Measurements from ENCODE around the gene RPL35. TPM values are rescaled to one million over a fixed set of nuclear protein-coding genes. Genes with fewer than 3 reads are reported as not detected.

The RPL35 gene
- polyA plus RNA-seq, 1 of the 3 experiments (the other 2 are of a cell fraction) = 5,348 TPM

DNA sequence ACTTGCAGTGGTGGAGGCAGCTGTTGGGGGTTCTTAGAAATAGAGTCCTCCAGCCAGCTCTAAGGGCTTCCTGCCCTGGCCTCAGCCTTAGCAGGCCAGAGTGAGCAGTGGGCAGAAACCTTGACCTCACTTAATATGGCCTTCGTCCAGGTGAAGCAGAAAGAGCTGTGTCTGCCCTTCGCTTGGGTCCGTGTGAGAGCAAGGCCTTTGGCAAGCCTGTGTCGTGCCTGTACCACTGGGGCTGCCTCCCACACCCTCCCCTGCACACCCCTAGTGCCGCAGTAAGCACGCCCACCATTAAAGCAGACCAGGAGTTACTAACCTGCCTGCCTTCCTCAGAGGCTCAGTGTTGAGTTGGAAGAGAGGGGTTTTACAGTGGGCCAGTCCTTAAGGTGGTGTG, 13.7 kb upstream of the RPL35 start:
- peaks cover 45 to 79% of the 10 kb centered on the region in 2 experiments for H3K36me3 ChIP-seq (replicated peaks in 1 of 2; ENCODE audit: control insufficient read depth in 1 of 2, insufficient read depth in 2 of 2, low read length in 1 of 2)

DNA sequence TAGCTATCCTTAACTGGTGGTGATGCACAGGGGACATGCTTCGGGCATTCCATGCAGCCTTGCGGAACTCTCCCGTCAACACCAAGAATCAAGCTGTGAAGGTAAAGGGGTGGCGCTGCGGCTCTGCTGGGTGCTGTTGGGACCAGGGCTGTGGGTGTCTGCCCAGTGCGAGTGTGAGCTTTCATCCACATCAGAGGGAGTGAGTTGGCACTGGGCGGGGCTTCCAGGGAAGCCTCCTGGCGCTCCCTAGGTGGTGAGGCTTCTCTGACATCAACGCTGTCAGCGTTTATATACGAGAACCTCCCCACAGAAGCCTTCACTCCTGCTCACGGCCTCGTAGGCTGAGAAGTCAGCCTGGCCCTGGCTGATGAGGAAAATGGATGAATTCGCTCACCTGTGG, 11.9 kb upstream of the RPL35 start:
- 88% methylated on average over 10 of the region's 14 CpGs for WGBS (ENCODE audit: low lambda C conversion rate)
- peaks cover 82% of the 10 kb centered on the region for H3K79me2 ChIP-seq (ENCODE audit: insufficient read depth)
- DNase-seq = no peak
- H3K4me1 ChIP-seq (ENCODE audit: control insufficient read depth in 1 of 2, insufficient read depth in 2 of 2, low read depth in 1 of 2, low read length in 1 of 2) = peaks cover 8 to 17% of the 10 kb centered on the region in 2 experiments; a peak in 3 of 4 replicates
- no peak overlapping the region for H3K4me3 ChIP-seq (ENCODE audit: low read depth in 2 of 2, low read length in 1 of 2)
- no peaks in the 10 kb centered on the region for H3K9me3 ChIP-seq
- no peak overlapping the region for H3K27ac ChIP-seq (ENCODE audit: low read depth in 2 of 2, low read length in 1 of 2)
- ChIA-PET POLR2A (interaction anchor here (0.6 kb wide), 1 partner anchor 18 kb away, joined by 3 read pairs; no protein-coding TSS in a partner anchor), CTCF (interaction anchor here (1.6 kb wide), 1 partner anchor 21 kb away, joined by 6 read pairs; the partner anchor contains the start of gene WDR38)
- peaks cover 12% of the 10 kb centered on the region for H3F3A ChIP-seq (replicated peaks; ENCODE audit: insufficient read depth)
- H3K4me2 ChIP-seq = no peak overlapping the region
- H4K20me1 ChIP-seq (ENCODE audit: insufficient read depth) = peaks cover 45% of the 10 kb centered on the region
- H3K27me3 ChIP-seq (ENCODE audit: insufficient read depth) = no peaks in the 10 kb centered on the region
- H3K36me3 ChIP-seq (replicated peaks in 1 of 2; ENCODE audit: control insufficient read depth in 1 of 2, insufficient read depth in 2 of 2, low read length in 1 of 2) = peaks cover 29 to 61% of the 10 kb centered on the region in 2 experiments
- H3K9me2 ChIP-seq = no peaks in the 10 kb centered on the region
- H3K9ac ChIP-seq = no peak overlapping the region
- no peak overlapping the region for H2AFZ ChIP-seq (ENCODE audit: low read depth)
- TF ChIP-seq FOXM1 (IDR thresholded peaks at IDR 0.05; ENCODE audit: low read depth) (no peak), YY1 (IDR thresholded peaks at IDR 0.05; ENCODE audit: low read depth) (no peak), RXRA (IDR thresholded peaks at IDR 0.05; ENCODE audit: borderline replicate concordance, low read depth) (no peak), TEAD4 (IDR thresholded peaks at IDR 0.05; ENCODE audit: borderline replicate concordance, insufficient read depth) (no peak), CHD2 (IDR thresholded peaks at IDR 0.05; ENCODE audit: low read length, partially characterized antibody) (no peak), POLR2AphosphoS5 (IDR thresholded peaks at IDR 0.05; ENCODE audit: low read depth, low read length) (no peak), JUND (IDR thresholded peaks at IDR 0.05) (no peak), EZH2phosphoT487 (IDR thresholded peaks at IDR 0.05; ENCODE audit: borderline replicate concordance, low read depth) (no peak), EP300 (IDR thresholded peaks at IDR 0.05; ENCODE audit: borderline replicate concordance in 1 of 2, low read depth in 1 of 2, low read length in 1 of 2) (no peak), MXI1 (IDR thresholded peaks at IDR 0.05; ENCODE audit: low read depth, low read length) (no peak), MEF2A (IDR thresholded peaks at IDR 0.05; ENCODE audit: borderline replicate concordance, low read depth) (no peak)
- TF ChIP-seq, protein P1, sequence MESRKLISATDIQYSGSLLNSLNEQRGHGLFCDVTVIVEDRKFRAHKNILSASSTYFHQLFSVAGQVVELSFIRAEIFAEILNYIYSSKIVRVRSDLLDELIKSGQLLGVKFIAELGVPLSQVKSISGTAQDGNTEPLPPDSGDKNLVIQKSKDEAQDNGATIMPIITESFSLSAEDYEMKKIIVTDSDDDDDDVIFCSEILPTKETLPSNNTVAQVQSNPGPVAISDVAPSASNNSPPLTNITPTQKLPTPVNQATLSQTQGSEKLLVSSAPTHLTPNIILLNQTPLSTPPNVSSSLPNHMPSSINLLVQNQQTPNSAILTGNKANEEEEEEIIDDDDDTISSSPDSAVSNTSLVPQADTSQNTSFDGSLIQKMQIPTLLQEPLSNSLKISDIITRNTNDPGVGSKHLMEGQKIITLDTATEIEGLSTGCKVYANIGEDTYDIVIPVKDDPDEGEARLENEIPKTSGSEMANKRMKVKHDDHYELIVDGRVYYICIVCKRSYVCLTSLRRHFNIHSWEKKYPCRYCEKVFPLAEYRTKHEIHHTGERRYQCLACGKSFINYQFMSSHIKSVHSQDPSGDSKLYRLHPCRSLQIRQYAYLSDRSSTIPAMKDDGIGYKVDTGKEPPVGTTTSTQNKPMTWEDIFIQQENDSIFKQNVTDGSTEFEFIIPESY (IDR thresholded peaks at IDR 0.05; ENCODE audit: borderline replicate concordance, low read depth) = no peak
- TF ChIP-seq, protein P2, sequence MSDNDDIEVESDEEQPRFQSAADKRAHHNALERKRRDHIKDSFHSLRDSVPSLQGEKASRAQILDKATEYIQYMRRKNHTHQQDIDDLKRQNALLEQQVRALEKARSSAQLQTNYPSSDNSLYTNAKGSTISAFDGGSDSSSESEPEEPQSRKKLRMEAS (IDR thresholded peaks at IDR 0.05; ENCODE audit: low read depth) = no peak
- TF ChIP-seq, protein P3, sequence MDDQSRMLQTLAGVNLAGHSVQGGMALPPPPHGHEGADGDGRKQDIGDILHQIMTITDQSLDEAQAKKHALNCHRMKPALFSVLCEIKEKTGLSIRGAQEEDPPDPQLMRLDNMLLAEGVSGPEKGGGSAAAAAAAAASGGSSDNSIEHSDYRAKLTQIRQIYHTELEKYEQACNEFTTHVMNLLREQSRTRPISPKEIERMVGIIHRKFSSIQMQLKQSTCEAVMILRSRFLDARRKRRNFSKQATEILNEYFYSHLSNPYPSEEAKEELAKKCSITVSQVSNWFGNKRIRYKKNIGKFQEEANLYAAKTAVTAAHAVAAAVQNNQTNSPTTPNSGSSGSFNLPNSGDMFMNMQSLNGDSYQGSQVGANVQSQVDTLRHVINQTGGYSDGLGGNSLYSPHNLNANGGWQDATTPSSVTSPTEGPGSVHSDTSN (IDR thresholded peaks at IDR 0.05) = no peak
- TF ChIP-seq, protein P4, sequence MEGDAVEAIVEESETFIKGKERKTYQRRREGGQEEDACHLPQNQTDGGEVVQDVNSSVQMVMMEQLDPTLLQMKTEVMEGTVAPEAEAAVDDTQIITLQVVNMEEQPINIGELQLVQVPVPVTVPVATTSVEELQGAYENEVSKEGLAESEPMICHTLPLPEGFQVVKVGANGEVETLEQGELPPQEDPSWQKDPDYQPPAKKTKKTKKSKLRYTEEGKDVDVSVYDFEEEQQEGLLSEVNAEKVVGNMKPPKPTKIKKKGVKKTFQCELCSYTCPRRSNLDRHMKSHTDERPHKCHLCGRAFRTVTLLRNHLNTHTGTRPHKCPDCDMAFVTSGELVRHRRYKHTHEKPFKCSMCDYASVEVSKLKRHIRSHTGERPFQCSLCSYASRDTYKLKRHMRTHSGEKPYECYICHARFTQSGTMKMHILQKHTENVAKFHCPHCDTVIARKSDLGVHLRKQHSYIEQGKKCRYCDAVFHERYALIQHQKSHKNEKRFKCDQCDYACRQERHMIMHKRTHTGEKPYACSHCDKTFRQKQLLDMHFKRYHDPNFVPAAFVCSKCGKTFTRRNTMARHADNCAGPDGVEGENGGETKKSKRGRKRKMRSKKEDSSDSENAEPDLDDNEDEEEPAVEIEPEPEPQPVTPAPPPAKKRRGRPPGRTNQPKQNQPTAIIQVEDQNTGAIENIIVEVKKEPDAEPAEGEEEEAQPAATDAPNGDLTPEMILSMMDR (IDR thresholded peaks at IDR 0.05) = no peak

More for the DNA sequence above, 13.7 kb upstream of the RPL35 start:
- no peak for DNase-seq
- ChIA-PET POLR2A (no interaction called here), CTCF (no interaction called here)
- no peaks in the 10 kb centered on the region for H3K9me3 ChIP-seq
- no peaks in the 10 kb centered on the region for H3K9me2 ChIP-seq
- H3K4me3 ChIP-seq (ENCODE audit: low read depth in 2 of 2, low read length in 1 of 2) = no peak overlapping the region
- H2AFZ ChIP-seq (ENCODE audit: low read depth) = no peak overlapping the region
- H3K9ac ChIP-seq = no peak overlapping the region
- H3K4me1 ChIP-seq (ENCODE audit: control insufficient read depth in 1 of 2, insufficient read depth in 2 of 2, low read depth in 1 of 2, low read length in 1 of 2) = peaks cover 5 to 14% of the 10 kb centered on the region in 2 experiments; a peak in 3 of 4 replicates
- H3K79me2 ChIP-seq (ENCODE audit: insufficient read depth) = peaks cover 66% of the 10 kb centered on the region
- TF ChIP-seq CHD2 (IDR thresholded peaks at IDR 0.05; ENCODE audit: low read length, partially characterized antibody) (no peak), NFIC (IDR thresholded peaks at IDR 0.05; ENCODE audit: borderline replicate concordance) (no peak), EP300 (IDR thresholded peaks at IDR 0.05; ENCODE audit: borderline replicate concordance in 1 of 2, low read depth in 1 of 2, low read length in 1 of 2) (no peak)
- TF ChIP-seq, protein P5, sequence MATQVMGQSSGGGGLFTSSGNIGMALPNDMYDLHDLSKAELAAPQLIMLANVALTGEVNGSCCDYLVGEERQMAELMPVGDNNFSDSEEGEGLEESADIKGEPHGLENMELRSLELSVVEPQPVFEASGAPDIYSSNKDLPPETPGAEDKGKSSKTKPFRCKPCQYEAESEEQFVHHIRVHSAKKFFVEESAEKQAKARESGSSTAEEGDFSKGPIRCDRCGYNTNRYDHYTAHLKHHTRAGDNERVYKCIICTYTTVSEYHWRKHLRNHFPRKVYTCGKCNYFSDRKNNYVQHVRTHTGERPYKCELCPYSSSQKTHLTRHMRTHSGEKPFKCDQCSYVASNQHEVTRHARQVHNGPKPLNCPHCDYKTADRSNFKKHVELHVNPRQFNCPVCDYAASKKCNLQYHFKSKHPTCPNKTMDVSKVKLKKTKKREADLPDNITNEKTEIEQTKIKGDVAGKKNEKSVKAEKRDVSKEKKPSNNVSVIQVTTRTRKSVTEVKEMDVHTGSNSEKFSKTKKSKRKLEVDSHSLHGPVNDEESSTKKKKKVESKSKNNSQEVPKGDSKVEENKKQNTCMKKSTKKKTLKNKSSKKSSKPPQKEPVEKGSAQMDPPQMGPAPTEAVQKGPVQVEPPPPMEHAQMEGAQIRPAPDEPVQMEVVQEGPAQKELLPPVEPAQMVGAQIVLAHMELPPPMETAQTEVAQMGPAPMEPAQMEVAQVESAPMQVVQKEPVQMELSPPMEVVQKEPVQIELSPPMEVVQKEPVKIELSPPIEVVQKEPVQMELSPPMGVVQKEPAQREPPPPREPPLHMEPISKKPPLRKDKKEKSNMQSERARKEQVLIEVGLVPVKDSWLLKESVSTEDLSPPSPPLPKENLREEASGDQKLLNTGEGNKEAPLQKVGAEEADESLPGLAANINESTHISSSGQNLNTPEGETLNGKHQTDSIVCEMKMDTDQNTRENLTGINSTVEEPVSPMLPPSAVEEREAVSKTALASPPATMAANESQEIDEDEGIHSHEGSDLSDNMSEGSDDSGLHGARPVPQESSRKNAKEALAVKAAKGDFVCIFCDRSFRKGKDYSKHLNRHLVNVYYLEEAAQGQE (IDR thresholded peaks at IDR 0.05; ENCODE audit: low read depth, low read length) = no peak
- no CpG with 5 or more reads among the region's 6 CpGs for WGBS (ENCODE audit: low lambda C conversion rate)
- no peaks in the 10 kb centered on the region for H3K27me3 ChIP-seq (ENCODE audit: insufficient read depth)
- no peak overlapping the region for H3K27ac ChIP-seq (ENCODE audit: low read depth in 2 of 2, low read length in 1 of 2)
- no peak overlapping the region for H3K4me2 ChIP-seq
- peaks cover 42% of the 10 kb centered on the region for H4K20me1 ChIP-seq (ENCODE audit: insufficient read depth)
- H3F3A ChIP-seq (replicated peaks; ENCODE audit: insufficient read depth) = peaks cover 21% of the 10 kb centered on the region

Data from SK-N-SH (cell line).